Peyer's patch (tissue), 4 donors: ENCODE data around the gene NCAPD3. TPM values are rescaled to one million over a fixed set of nuclear protein-coding genes. Genes with fewer than 3 reads are reported as not detected.

Experiments used
- DNase-seq, 3 donors: peaks; one replicate each; pipeline ENCODE4 v3.0.0-alpha.2; 2017 to 2019
- H3K27ac ChIP-seq, 4 donors: fragments of 200-600 bp; sonication (generic); one replicate each; pipeline ENCODE4 v1.5.1; 2016 to 2019
- H3K27me3 ChIP-seq, 2 donors: fragments of 200-600 bp; sonication (generic); one replicate each; pipeline ENCODE4 v1.5.1; 2019
- H3K36me3 ChIP-seq, 3 donors: fragments of 200-600 bp; sonication (generic); one replicate each; pipeline ENCODE4 v1.5.1; 2016 to 2019
- H3K4me1 ChIP-seq, 4 donors: fragments of 200-600 bp; sonication (generic); one replicate each; pipeline ENCODE4 v1.5.1; 2016 to 2019
- H3K4me3 ChIP-seq, 4 donors: fragments of 200-600 bp; sonication (generic); 1 replicate in 3 of 4; 2 replicates in 1 of 4; pipeline ENCODE4 v1.5.1; 2016 to 2019; ENCODE audit warnings: mild to moderate bottlenecking in 1 of 4
- H3K9me3 ChIP-seq, 4 donors: fragments of 200-600 bp; sonication (generic); one replicate each; pipeline ENCODE4 v1.5.1; 2016 to 2019; ENCODE audit warnings: mild to moderate bottlenecking in 1 of 4
- CTCF ChIP-seq, 6 experiments: fragments of 450-650 bp in 4 of 6; fragments of 200-600 bp in 2 of 6; sonication (generic) in 1 of 6; IDR thresholded peaks; one replicate each; pipeline ENCODE4 v1.5.1; 2017 to 2019; ENCODE audit warnings: antibody characterized with exemption in 6 of 6, mild to moderate bottlenecking in 3 of 6, moderate library complexity in 1 of 6
- POLR2A ChIP-seq, 2 donors: fragments of 450-650 bp; IDR thresholded peaks; one replicate each; pipeline ENCODE4 v1.5.1; 2017; ENCODE audit warnings: antibody characterized with exemption in 2 of 2, mild to moderate bottlenecking in 2 of 2, moderate library complexity in 2 of 2
- total RNA-seq, 4 donors: library from RNA; depleted of rRNA; stranded (reverse); fragments of >200 nt; gene quantifications; one replicate each; pipeline ENCODE4 v1.1.0, GENCODE V29; 2016

Gene NCAPD3
- total RNA-seq, 4 donors from 2014 or later = 12.5 to 30.5 (median 13.9) TPM

- no peak overlapping the region for H3K4me3 ChIP-seq
- no peaks in the 10 kb centered on the region for H3K9me3 ChIP-seq
- no peak for TF ChIP-seq CTCF (IDR thresholded peaks at IDR 0.05)
- TF ChIP-seq POLR2A (IDR thresholded peaks at IDR 0.05) = no peak
- H3K27ac ChIP-seq = no peak overlapping the region
- peaks cover 0 to 14% (median under 1%) of the 10 kb centered on the region in 4 donors for H3K4me1 ChIP-seq
- H3K27me3 ChIP-seq = no peaks in the 10 kb centered on the region
- no peak for DNase-seq
- H3K36me3 ChIP-seq = peaks cover 0 to 70% (median 0%) of the 10 kb centered on the region in 3 donors
Observed at GRCh38 chr11:134248910-134249480, 25.2 kb upstream of the NCAPD3 start.

GRCh38 chr11:134246678-134247077, 22.9 kb upstream of the NCAPD3 start:
- no peak overlapping the region for H3K4me3 ChIP-seq
- H3K9me3 ChIP-seq = no peaks in the 10 kb centered on the region
- no peak for DNase-seq
- no peaks in the 10 kb centered on the region for H3K27me3 ChIP-seq
- no peak overlapping the region for H3K27ac ChIP-seq
- peaks cover 0 to 3% (median 0%) of the 10 kb centered on the region in 4 donors for H3K4me1 ChIP-seq
- peaks cover 0 to 93% (median 0%) of the 10 kb centered on the region in 3 donors for H3K36me3 ChIP-seq
- TF ChIP-seq CTCF (IDR thresholded peaks at IDR 0.05) (no peak), POLR2A (IDR thresholded peaks at IDR 0.05) (no peak)

GRCh38 chr11:134246100-134246499, 22.3 kb upstream of the NCAPD3 start:
- no peak for DNase-seq
- H3K36me3 ChIP-seq = peaks cover 0 to 99% (median 0%) of the 10 kb centered on the region in 3 donors
- no peak overlapping the region for H3K27ac ChIP-seq
- H3K4me1 ChIP-seq = no peaks in the 10 kb centered on the region
- H3K27me3 ChIP-seq = no peaks in the 10 kb centered on the region
- H3K4me3 ChIP-seq = no peak overlapping the region
- TF ChIP-seq POLR2A (IDR thresholded peaks at IDR 0.05) (no peak), CTCF (IDR thresholded peaks at IDR 0.05) (no peak)
- H3K9me3 ChIP-seq = no peaks in the 10 kb centered on the region

GRCh38 chr11:134245434-134245833, 21.7 kb upstream of the NCAPD3 start:
- H3K9me3 ChIP-seq = no peaks in the 10 kb centered on the region
- DNase-seq = no peak
- no peak overlapping the region for H3K4me3 ChIP-seq
- no peak overlapping the region for H3K27ac ChIP-seq
- peaks cover 0 to 95% (median 0%) of the 10 kb centered on the region in 3 donors for H3K36me3 ChIP-seq
- H3K4me1 ChIP-seq = no peaks in the 10 kb centered on the region
- no peaks in the 10 kb centered on the region for H3K27me3 ChIP-seq
- no peak for TF ChIP-seq POLR2A (IDR thresholded peaks at IDR 0.05)
- no peak for TF ChIP-seq CTCF (IDR thresholded peaks at IDR 0.05)

- Histone ChIP-seq H3K36me3 (peaks cover 0 to 95% (median 0%) of the 10 kb centered on the region in 3 donors), H3K4me1 (no peaks in the 10 kb centered on the region), H3K9me3 (no peaks in the 10 kb centered on the region), H3K4me3 (no peak overlapping the region), H3K27ac (no peak overlapping the region), H3K27me3 (no peaks in the 10 kb centered on the region)
- TF ChIP-seq CTCF (IDR thresholded peaks at IDR 0.05) (peak in 5 of 6 experiments; percentile 18 to 43 (median 33)), POLR2A (IDR thresholded peaks at IDR 0.05) (no peak)
- no peak for DNase-seq
Observed at GRCh38 chr11:134244593-134244992, 20.8 kb upstream of the NCAPD3 start.
